GM21447 (cell line): ENCODE results near the gene FYB2.

Experiments used
- ATAC-seq: cut with Tn5 transposase; IDR thresholded peaks from one replicate; pipeline ENCODE4 v1.9.1; 2021; ENCODE audit not compliant: unreplicated experiment

FYB2 gene

DNA sequence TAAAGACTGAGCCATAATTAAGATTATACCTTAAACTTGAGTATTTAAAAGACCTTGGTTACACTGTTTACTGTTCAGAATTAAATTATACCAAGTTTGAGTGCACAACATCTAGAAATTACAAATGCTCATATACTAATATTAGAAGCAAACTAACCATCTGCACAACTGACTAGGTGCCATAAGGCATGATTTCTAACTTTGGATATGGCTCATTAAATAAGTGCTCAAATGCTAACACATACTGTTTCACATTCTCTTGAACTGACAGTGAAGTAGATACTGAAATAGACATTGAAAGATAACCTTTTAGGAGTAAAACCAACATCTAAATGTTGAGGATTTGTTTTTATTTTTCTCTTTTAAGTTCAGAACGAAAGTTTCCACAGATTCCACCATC lies 100.0 kb downstream of the FYB2 start:
- no peak for ATAC-seq

DNA sequence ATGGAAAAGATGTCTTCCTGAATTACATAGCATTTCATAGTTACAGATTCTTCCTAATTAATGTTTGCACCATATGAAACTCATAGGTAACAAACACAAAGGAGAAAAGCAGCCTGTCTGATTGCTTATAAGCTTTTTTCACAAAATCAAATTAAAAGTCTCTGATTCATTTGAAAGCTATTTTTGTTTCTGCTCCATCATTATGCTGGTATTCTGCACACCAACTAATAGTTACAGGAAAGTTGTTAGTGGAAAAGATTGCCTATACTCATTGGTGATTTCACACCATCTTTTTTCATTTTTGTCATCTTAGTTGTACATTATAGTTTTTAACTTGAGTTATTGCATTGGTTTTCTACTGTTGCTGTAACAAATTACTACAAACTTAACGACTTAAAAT lies 104.0 kb downstream of the FYB2 start:
- no peak for ATAC-seq

DNA sequence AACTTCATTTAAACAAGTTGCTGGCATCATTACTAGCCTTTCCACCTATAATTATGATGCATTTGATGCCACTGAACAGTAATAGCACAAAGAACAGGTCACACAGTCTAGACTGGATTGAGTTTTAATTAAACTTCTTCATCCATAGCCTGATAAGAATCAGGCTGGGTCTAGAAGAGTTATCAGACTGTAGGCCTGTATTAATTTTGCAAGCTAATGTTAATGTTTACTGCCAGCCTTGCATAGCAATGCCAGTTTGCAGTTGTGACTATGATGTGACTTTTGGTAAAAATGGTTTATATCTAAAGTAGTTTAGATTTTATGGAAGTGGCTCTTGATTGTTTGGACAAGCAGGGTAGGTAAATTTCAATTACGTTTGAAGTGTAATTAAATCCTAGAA lies 106.1 kb downstream of the FYB2 start:
- ATAC-seq: no peak

DNA sequence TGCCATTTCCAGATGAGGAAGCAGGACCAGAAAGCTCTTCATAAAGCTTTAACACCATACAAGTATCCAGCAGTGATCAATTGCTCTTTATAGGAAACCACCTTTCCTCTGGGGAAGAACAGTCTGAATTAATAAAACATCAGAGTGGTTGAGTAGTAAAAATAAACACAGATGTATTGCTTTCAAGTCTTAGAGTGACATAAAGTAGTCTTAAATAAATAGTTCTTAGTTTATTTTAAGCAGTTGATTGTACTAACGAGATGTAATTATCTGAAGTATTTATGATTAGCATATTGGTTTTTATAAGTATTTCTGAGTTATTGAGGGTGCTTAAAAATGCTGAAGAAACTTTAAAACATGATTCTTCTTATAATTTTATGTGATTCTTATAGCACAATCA lies 107.1 kb downstream of the FYB2 start:
- ATAC-seq: no peak

DNA sequence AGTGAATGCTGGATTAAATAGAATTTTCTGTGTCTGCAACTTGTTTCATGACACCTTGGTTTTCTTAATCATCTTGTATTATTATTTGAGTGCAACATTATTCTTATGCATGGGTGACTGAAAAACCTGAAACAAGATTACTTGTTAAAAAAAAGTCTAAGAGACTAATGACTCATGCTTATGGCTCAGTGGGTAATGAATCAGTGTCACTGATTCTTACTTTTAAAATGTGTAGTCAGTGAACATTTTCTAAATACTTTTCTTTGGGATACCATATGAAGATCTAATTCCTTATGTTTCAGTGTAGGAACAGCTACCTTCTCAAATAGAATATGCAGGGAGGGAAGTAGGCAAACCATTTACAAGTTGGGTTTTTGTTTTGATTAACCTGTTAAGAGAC lies 108.6 kb downstream of the FYB2 start:
- ATAC-seq: no peak

DNA sequence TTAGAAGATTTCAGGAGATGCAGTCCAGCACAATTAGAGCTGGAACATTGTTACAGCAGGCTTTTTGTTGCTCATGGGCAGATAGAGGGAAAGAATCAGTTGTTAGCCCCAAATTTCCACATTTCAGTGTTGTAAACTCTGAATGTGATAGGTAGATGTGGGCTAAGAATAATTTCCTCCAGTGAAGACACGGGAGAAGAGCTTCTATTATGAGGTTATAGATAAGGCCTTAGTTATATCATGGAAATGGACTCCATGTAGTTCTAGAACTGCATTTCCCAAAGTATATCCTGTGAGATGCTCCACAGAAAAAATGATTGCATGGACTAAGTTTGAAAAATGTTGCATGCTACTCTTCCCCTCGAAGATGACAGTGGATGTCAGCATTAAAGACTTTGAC lies 109.2 kb downstream of the FYB2 start:
- no peak for ATAC-seq

DNA sequence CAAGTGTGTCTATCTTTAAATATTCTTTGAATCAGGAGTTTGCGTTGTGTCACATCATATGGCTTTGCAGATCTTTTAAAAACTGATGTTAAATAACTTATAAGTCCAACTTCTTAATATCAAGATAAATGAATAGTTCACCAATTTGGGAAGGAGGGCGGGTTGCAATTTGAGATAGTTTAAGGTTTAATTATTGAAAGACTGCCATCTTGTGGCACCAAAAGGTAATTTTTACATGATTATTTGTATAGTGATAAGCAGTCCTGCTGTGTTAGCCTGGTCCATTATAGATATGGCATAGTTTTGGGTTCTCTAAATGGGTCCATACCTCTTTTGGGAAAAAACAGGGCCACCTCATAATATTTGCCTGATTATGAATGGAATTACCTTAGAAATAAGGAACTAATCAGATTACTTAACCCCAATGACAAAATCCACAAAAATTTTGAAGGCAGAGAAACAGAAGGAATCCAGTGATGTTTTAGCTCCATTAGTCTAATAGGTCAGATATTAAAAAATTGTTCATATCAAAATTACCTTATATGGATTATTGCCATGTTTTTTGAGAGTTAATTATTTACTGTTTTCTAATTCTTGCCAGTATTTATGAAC lies 109.8 kb downstream of the FYB2 start:
- ATAC-seq: peak; percentile 57

DNA sequence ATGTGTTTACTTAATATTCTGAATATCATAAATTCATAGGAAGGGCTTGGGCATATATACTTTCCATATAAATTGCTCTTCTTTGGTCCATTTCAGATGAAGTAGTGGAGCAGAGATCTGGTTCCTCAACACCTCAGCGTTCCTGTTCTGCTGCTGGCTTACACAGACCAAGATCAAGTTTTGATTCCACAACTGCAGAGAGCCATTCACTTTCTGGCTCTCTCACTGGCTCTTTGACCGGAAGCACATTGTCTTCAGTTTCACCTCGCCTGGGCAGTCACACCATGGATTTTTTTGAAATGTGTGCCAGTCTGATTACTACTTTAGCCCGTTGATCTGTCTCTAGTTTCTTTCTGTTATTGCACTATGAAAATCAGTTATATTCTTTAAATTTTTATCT lies 111.8 kb downstream of the FYB2 start:
- no peak for ATAC-seq

DNA sequence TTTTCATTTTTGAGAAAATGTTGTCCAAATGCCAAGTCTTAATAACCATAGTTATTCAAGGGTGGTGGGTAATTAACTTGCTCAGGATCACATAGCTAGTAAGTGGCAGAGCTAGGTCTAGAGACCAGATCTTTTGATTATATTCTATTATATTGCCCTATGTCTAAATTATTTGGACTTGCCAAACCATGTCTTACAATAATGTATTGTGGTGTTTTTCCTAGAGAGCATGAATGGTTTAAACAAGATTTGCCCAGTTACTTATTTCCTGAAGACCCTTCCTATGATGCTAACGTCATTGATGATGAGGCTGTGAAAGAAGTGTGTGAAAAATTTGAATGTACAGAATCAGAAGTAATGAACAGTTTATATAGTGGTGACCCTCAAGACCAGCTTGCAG lies 115.5 kb downstream of the FYB2 start:
- ATAC-seq: no peak

DNA sequence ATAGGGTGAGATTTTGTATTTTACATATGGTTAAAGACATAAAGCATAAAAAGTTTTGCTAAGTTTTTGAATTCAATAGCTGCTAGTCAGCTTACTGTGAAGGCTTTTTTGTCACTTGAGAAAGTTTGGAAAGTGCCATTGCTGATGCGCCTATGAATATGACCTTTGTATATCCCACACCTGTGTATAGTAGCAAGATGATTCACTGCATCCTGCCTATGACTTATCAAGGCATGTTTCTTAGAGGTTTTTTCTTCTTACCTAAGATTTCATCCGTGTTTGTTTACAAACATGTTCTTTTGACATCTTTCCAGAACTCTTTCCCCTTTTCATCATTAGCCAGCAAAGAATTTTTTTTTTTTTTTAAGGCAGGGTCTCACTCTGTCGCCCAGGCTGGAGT lies 122.5 kb downstream of the FYB2 start:
- no peak for ATAC-seq

DNA sequence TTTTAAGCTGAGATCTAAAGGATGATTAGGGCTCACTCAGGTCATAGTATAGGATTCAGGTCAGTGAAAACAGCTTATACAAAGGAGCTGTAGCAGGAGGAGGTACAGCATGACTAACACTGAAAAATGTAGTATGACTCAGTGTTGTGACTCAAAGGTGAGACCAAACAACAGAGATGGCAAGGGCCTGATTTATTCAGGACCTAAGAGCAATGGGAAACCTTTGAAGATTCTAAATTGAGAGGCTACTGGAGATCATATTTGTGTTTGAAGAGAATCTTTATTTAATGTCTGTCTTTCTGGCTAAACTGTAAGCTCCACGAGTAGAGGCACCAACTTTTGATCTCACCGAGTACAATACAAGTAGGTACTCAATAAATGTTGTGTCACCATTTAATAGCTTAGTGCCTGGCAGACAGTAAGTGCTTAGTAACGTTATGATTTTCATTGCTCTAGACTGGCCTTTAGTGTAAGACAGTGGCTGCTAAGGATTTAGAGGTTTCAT lies 130.6 kb downstream of the FYB2 start:
- ATAC-seq: no peak

DNA sequence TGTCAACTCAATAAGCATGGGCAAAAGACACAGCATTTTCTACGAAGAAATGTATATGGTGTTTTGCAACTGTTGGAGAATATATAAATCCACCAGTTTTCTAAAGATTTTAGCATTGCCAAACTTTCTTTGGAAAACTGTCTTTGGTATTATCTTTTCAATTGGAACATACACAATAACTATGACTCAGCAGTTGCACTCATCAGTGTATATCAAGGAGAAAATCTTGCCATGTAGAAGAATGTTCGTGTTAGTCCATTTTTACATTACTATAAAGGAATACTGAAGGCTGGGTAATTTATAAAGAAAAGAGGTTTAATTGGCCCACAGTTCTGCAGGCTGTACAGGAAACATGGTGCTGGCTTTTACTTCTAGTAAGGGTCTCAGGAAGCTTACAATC lies 133.0 kb downstream of the FYB2 start:
- ATAC-seq: no peak

DNA sequence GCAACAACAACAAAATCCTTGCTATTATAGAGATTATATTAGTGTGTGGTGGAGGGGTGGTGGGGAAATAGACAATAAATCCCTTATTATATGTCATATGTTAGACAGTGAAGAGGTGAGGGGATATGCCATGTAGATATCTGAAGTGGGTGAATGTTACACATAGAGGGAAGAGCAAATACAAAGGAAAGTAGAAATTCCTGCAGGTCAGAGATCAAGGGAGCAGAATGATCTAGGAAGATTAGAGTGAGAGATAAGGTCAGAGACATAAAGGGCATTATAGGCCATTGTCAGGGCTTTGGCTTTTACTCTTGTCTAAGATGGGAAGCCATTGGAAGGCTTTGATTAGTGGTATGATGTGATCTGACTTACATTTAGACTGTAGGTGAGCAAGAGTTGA lies 135.6 kb downstream of the FYB2 start:
- no peak for ATAC-seq

DNA sequence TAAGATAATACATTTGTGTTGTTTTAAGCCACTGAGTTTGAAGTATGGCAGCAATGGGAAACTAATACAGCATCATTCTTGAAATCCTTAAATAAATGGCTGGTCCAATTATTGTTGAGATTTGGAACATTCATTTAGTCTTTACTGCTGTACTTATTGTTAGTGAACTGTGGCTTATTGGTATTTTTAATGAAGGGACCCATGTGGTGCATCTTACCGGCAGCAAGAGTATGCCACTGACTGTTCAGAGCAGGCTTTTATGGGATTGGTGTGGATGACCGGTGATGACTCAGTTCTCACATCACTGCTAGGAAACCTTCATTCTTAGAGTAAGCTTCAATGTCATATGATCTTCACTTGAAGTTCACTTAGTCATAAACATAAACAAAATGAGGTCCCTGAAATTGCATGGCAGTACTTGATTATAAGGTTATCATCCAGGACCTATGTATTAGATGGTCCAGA lies 142.6 kb downstream of the FYB2 start:
- ATAC-seq: no peak

DNA sequence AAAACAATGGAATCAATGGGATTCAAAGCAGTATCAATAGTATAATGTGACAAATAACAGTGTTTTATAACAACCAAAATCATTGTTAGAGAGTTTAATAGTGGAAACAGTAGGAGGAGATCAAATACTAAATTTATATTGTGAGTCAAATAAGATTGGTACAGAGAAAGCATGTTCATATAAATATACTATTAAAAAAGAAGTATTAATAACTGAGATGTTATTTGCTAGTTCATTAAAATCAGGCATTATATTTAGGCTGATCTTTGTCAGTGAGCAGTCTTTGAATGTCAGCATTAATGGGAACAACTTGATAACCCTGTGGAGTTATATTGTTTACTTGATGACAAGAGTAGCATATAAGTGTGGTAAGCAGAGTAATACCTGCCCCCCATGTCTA lies 143.4 kb downstream of the FYB2 start:
- no peak for ATAC-seq

DNA sequence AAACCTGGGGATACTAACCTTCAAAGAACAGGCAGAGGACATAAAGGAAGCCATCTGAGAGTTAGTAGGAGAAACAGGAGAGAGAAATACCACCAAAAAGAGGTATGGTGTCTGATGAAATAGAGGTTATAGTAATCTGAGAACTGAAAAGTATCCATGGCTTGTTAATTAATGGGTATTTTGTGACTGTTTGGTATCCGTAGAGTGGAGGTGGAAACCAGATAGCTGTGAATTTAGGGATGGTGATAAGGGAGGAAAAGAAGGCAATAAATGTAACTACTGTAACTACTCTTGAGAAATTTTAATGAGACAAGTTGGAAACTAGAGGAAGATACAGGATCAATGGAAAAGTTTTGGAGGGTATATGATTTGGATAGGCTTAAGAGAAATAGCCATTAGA lies 146.6 kb downstream of the FYB2 start:
- ATAC-seq: no peak

DNA sequence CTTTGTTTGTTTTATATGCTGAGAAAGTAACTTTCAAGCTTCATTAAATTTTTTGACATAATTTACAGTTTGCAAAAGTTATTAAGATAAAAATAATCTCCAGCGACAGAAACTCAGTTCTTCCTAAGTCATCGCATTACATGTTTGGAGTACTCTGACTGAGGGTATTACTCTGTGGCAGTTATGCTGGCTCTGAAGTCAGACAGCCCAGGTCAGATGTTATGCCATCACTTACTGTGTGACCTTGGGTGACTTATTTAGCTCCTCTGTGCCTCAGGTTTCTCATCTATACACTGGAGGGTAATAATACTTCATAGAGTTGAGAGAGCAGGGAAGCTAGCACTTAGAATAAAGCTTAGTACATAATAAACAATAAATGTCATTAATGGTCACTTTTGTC lies 147.7 kb downstream of the FYB2 start:
- ATAC-seq: no peak

DNA sequence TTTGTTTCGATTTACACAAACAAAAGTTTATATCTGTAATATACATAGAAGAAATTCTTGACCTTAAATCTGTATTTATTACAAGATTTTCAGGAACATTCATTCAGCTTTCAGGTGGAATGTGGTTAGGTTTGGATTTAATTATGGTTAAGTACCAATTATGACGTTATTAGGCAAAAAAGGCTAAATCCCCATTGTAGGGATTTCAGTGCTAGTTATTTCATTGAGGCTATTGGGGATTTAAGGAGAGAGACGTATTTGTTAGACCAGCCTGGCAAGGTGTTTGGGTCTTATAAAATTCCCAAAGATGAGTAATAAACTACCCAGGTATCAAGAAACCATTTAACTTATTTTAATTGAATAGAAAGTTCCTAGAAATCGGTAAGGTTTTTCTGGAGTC lies 148.1 kb downstream of the FYB2 start:
- ATAC-seq: no peak

DNA sequence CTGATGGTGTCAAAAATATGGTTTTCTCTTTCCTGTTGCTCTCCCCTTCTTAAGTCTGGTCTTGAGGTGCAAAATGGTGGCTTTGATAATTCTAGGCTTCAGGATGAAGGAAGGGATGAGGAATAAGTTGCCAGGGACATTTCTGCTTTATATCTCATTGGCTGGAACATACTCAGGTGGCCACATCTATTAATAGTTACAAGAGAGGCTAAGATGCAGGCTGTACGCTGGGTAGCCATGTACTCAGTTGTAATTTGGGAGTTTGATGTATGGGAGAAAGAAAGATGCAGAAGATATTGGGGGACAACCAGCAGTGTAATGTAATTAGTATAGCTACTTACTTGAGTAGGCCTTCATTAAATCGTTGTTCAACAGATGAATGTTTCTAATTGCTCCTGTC lies 148.9 kb downstream of the FYB2 start:
- no peak for ATAC-seq
